Trophoblast cell (in vitro differentiated cells and primary cell): ENCODE data around the gene XYLT1.

Source experiments
- DNase-seq, 2 donors: peaks; one replicate each; pipeline ENCODE4 v3.0.0-alpha.2; 2016
- H2AFZ ChIP-seq: 2 replicates; pipeline ENCODE4 v1.6.1; 2013; ENCODE audit warnings: low read length, moderate library complexity, mild to moderate bottlenecking; ENCODE audit not compliant: insufficient read depth, poor library complexity
- H2AK5ac ChIP-seq: 2 replicates; pipeline ENCODE4 v1.6.1; 2013; ENCODE audit warnings: mild to moderate bottlenecking, low read length
- H2BK120ac ChIP-seq: 2 replicates; pipeline ENCODE4 v1.6.1; 2013; ENCODE audit warnings: low read length, mild to moderate bottlenecking, moderate library complexity; ENCODE audit not compliant: insufficient read depth, poor library complexity
- H2BK12ac ChIP-seq: 2 replicates; pipeline ENCODE4 v1.6.1; 2013; ENCODE audit warnings: mild to moderate bottlenecking, low read length, moderate library complexity
- H2BK5ac ChIP-seq: 2 replicates; pipeline ENCODE4 v1.6.1; 2013; ENCODE audit warnings: low read length, low read depth, moderate library complexity, mild to moderate bottlenecking; ENCODE audit not compliant: poor library complexity
- H3K14ac ChIP-seq: 2 replicates; pipeline ENCODE4 v1.6.1; 2013; ENCODE audit warnings: mild to moderate bottlenecking, low read length
- H3K18ac ChIP-seq: 2 replicates; pipeline ENCODE4 v1.6.1; 2013; ENCODE audit warnings: mild to moderate bottlenecking, low read length
- H3K23ac ChIP-seq: 2 replicates; pipeline ENCODE4 v1.6.1; 2013; ENCODE audit warnings: low read length
- H3K27ac ChIP-seq: 2 replicates; pipeline ENCODE4 v1.5.1; 2013; ENCODE audit warnings: low read depth, mild to moderate bottlenecking, inconsistent platforms, low read length, moderate library complexity
- H3K27me3 ChIP-seq: 2 replicates; pipeline ENCODE4 v1.6.1; 2013; ENCODE audit warnings: inconsistent platforms, mild to moderate bottlenecking, low read length, moderate library complexity; ENCODE audit not compliant: insufficient read depth
- H3K36me3 ChIP-seq, 2 experiments: 1 replicate in 1 of 2; 2 replicates in 1 of 2; pipeline ENCODE4 v1.6.1; 2013; ENCODE audit warnings: low read length in 2 of 2, mild to moderate bottlenecking in 2 of 2, moderate library complexity in 1 of 2; ENCODE audit not compliant: insufficient read depth in 2 of 2, control insufficient read depth in 1 of 2
- H3K4ac ChIP-seq: 2 replicates; pipeline ENCODE4 v1.6.1; 2013; ENCODE audit warnings: low read depth, mild to moderate bottlenecking, low read length, moderate library complexity
- H3K4me1 ChIP-seq, 2 experiments: 1 replicate in 1 of 2; 2 replicates in 1 of 2; pipeline ENCODE4 v1.6.1; 2013; ENCODE audit warnings: low read length in 2 of 2, mild to moderate bottlenecking in 2 of 2, moderate library complexity in 1 of 2; ENCODE audit not compliant: insufficient read depth in 2 of 2, control insufficient read depth in 1 of 2
- H3K4me2 ChIP-seq: 2 replicates; pipeline ENCODE4 v1.6.1; 2013; ENCODE audit warnings: inconsistent platforms, mild to moderate bottlenecking, low read length, moderate library complexity
- H3K4me3 ChIP-seq: 2 replicates; pipeline ENCODE4 v1.5.1; 2013; ENCODE audit warnings: mild to moderate bottlenecking, low read depth, low read length, inconsistent platforms
- H3K79me1 ChIP-seq: one replicate; pipeline ENCODE4 v1.6.1; 2013; ENCODE audit warnings: low read length
- H3K79me2 ChIP-seq: 2 replicates; pipeline ENCODE4 v1.6.1; 2013; ENCODE audit warnings: low read length, mild to moderate bottlenecking; ENCODE audit not compliant: control insufficient read depth, insufficient read depth, poor library complexity
- H3K9ac ChIP-seq: 2 replicates; pipeline ENCODE4 v1.6.1; 2013; ENCODE audit warnings: mild to moderate bottlenecking, low read length
- H3K9me3 ChIP-seq: 2 replicates; pipeline ENCODE4 v1.6.1; 2013; ENCODE audit warnings: low read depth, mild to moderate bottlenecking, control low read depth, inconsistent platforms, low read length; ENCODE audit not compliant: insufficient read depth
- H4K12ac ChIP-seq: 2 replicates; pipeline ENCODE4 v1.6.1; 2013; ENCODE audit warnings: low read depth, mild to moderate bottlenecking, low read length, moderate library complexity
- H4K8ac ChIP-seq: 2 replicates; pipeline ENCODE4 v1.6.1; 2013; ENCODE audit warnings: low read depth, mild to moderate bottlenecking, low read length, moderate library complexity
- H4K91ac ChIP-seq: one replicate; pipeline ENCODE4 v1.6.1; 2013; ENCODE audit warnings: low read depth, mild to moderate bottlenecking, low read length, moderate library complexity
- WGBS: extraction: QIAGEN DNeasy Blood & Tissue Kit; methylation state at CpG from one replicate; pipeline ENCODE4 v1.1.7; 2013; ENCODE audit warnings: missing lambda C conversion rate; ENCODE audit not compliant: insufficient read length, insufficient coverage; ENCODE audit errors: extremely low coverage; 5-methylcytosine and 5-hydroxymethylcytosine counted together

Gene XYLT1

DNA sequence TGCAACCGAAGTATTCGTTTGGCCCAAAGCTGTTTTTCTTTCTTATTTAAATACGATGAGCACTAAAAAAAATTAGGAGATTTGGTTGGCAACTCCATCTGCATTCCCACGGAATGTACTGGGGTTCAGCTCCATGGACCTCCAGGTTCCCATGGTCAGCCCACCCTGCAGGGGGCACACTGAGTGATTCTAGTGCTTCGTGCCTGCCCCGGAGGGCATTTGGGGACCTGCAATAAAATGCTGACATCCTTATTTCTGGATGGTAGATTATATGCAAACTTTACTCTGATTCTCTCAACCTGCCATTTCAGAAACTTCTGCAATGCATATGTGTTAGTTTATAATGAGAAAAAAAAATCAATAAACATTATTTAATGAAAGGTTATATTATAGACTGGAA, 339.4 kb downstream of the XYLT1 start:
- Histone ChIP-seq H3K27me3 (no peaks in the 10 kb centered on the region), H4K8ac (no peak overlapping the region), H3K14ac (no peak overlapping the region), H3K79me1 (no peaks in the 10 kb centered on the region), H2BK12ac (no peak overlapping the region), H2BK5ac (no peak overlapping the region), H4K91ac (no peak overlapping the region), H3K36me3 (peaks cover 6 to 8% of the 10 kb centered on the region in 2 experiments), H3K18ac (no peak overlapping the region), H3K4me3 (no peak overlapping the region), H3K79me2 (no peaks in the 10 kb centered on the region), H3K27ac (no peak overlapping the region), H2AK5ac (no peak overlapping the region), H3K23ac (no peak overlapping the region), H4K12ac (no peak overlapping the region), H3K4me1 (no peaks in the 10 kb centered on the region), H3K9me3 (no peaks in the 10 kb centered on the region), H2AFZ (no peak overlapping the region), H2BK120ac (no peak overlapping the region), H3K9ac (no peak overlapping the region), H3K4ac (no peak overlapping the region), H3K4me2 (no peak overlapping the region)
- no peak for DNase-seq
- no CpG with 5 or more reads among the region's 6 CpGs for WGBS

DNA sequence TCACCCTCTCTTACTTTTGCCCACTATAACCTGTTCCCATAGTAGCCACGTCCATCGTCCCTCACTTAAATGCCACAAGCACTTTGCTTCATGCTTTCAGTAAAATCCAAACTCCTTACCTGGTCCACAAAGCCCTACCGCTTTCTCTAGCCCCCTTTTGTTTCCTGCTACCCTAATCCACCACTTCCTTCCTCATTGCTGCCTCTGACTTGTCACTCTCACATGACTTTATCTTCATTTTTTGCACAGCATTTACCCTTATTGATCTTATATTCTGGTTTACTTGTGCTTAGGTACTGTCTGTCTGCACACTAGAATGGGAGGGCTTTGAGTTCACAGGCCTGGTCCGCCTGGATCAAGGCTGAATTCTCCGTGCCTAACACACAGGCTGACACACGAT, 340.0 kb downstream of the XYLT1 start:
- H4K12ac ChIP-seq, result no peak overlapping the region
- no peak overlapping the region for H3K4me2 ChIP-seq
- H4K91ac ChIP-seq, result no peak overlapping the region
- H3K79me2 ChIP-seq, result no peaks in the 10 kb centered on the region
- no peak overlapping the region for H2AFZ ChIP-seq
- no peak overlapping the region for H3K4me3 ChIP-seq
- no peak overlapping the region for H3K23ac ChIP-seq
- no peak overlapping the region for H2AK5ac ChIP-seq
- no peak overlapping the region for H3K27ac ChIP-seq
- H3K36me3 ChIP-seq, result peaks cover 6 to 8% of the 10 kb centered on the region in 2 experiments
- no peaks in the 10 kb centered on the region for H3K4me1 ChIP-seq
- H3K9me3 ChIP-seq, result no peaks in the 10 kb centered on the region
- no peak for DNase-seq
- no peak overlapping the region for H3K4ac ChIP-seq
- H2BK5ac ChIP-seq, result no peak overlapping the region
- no peak overlapping the region for H3K14ac ChIP-seq
- no peak overlapping the region for H2BK120ac ChIP-seq
- H4K8ac ChIP-seq, result no peak overlapping the region
- no peak overlapping the region for H2BK12ac ChIP-seq
- H3K27me3 ChIP-seq, result no peaks in the 10 kb centered on the region
- no peak overlapping the region for H3K18ac ChIP-seq
- H3K79me1 ChIP-seq, result no peaks in the 10 kb centered on the region
- no CpG with 5 or more reads among the region's 6 CpGs for WGBS
- no peak overlapping the region for H3K9ac ChIP-seq

DNA sequence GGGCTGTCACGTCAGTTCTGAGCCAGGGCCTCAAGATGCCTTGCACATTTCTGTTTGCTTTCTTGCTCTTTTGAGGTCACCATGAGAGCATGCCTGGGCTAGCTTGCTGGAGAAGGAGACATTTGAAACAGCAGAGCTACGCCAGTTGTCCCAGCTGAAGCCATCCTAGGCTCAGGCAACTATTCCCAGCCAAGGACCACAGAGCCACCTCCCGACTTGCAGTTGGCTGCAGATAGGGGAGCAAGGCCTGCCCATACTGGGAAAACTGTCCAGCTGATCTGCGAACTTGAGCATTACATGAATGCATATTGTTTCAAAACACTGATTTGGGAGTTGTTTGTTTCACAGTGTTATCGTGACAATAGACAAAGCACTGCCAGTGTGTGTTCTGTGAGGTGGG, 340.8 kb downstream of the XYLT1 start:
- Histone ChIP-seq H3K23ac (no peak overlapping the region), H3K79me1 (no peaks in the 10 kb centered on the region), H3K27me3 (no peaks in the 10 kb centered on the region), H3K4me1 (no peaks in the 10 kb centered on the region), H3K4me2 (no peak overlapping the region), H2BK120ac (no peak overlapping the region), H3K9me3 (no peaks in the 10 kb centered on the region), H3K4ac (no peak overlapping the region), H3K4me3 (no peak overlapping the region), H3K27ac (no peak overlapping the region), H4K12ac (no peak overlapping the region), H2AFZ (no peak overlapping the region), H4K91ac (no peak overlapping the region), H3K9ac (no peak overlapping the region), H3K18ac (no peak overlapping the region), H2BK12ac (no peak overlapping the region), H3K79me2 (no peaks in the 10 kb centered on the region), H3K14ac (no peak overlapping the region), H2AK5ac (no peak overlapping the region), H2BK5ac (no peak overlapping the region), H3K36me3 (peaks cover 6 to 8% of the 10 kb centered on the region in 2 experiments), H4K8ac (no peak overlapping the region)
- DNase-seq, result no peak
- WGBS, result no CpG with 5 or more reads among the region's 5 CpGs

DNA sequence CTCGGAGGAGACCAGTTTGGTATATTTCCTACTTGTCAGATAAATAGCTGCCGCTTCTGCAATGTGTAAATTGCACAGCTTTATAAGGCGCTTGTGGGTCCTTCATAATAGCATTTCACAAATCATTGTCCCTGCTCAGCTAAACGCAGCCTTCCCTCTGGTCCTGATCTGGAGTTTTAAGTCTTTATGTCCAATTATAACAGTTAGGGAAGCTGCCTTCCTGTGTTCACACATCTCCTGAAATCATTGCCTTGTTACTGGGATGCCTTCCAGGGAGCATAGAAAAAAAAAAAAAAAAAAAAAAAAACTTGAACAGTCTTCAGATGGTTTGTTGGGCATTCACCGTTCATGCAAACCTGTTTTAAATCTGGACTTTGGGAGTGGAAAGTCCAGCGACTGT, 342.0 kb downstream of the XYLT1 start:
- no CpG with 5 or more reads among the region's 6 CpGs for WGBS
- H3K9ac ChIP-seq, result no peak overlapping the region
- no peak overlapping the region for H3K27ac ChIP-seq

More for the DNA sequence above, 342.0 kb downstream of the XYLT1 start:
- Histone ChIP-seq H3K4me2 (no peak overlapping the region), H3K14ac (no peak overlapping the region), H3K4me3 (no peak overlapping the region), H2BK120ac (no peak overlapping the region), H3K36me3 (peaks cover 2 to 4% of the 10 kb centered on the region in 2 experiments), H3K18ac (no peak overlapping the region), H4K8ac (no peak overlapping the region), H4K91ac (no peak overlapping the region), H3K4ac (no peak overlapping the region), H2BK5ac (no peak overlapping the region), H2BK12ac (no peak overlapping the region), H3K27me3 (no peaks in the 10 kb centered on the region), H3K79me2 (no peaks in the 10 kb centered on the region), H3K79me1 (no peaks in the 10 kb centered on the region), H3K4me1 (no peaks in the 10 kb centered on the region), H3K9me3 (no peaks in the 10 kb centered on the region), H2AFZ (no peak overlapping the region), H4K12ac (no peak overlapping the region), H2AK5ac (no peak overlapping the region), H3K23ac (no peak overlapping the region)
- no peak for DNase-seq
